MCF 10A (cell line): ENCODE measurements around the gene C9orf40. TPM values are rescaled to one million over a fixed set of nuclear protein-coding genes. Genes with fewer than 3 reads are reported as not detected.
A peak's percentile ranks its signal among the peaks of the same experiment; 100 is the strongest.

Source experiments
- BruUV-seq: library from RNA; stranded (reverse); fragments of 400-500 nt; replicated peaks from 2 replicates; lab custom pipeline; 2021; lab: Mats Ljungman, UMichigan
- CTCF ChIA-PET: fragments of 300-600 bp; sonication (Branson Sonifier 250); formaldehyde crosslinking; extraction: SDS; loops from one replicate; lab custom pipeline; 2021; ENCODE audit warnings: antibody characterized with exemption, inconsistent platforms; lab: Yijun Ruan, JAX
- POLR2A ChIA-PET: fragments of 300-600, 350-650 bp; sonication (Branson Sonifier 250); formaldehyde crosslinking; extraction: SDS; loops from one replicate; lab custom pipeline; 2020; ENCODE audit warnings: antibody characterized with exemption, inconsistent platforms; lab: Yijun Ruan, JAX
- DNase-seq: peaks from one replicate; pipeline ENCODE4 v3.0.0-alpha.2; 2018; ENCODE audit not compliant: unreplicated experiment
- H3K27ac Mint-ChIP-seq: one replicate; pipeline ENCODE4 v1.8.0; 2022; ENCODE audit warnings: mild to moderate bottlenecking, low read depth, mixed read lengths; ENCODE audit not compliant: unreplicated experiment
- H3K27me3 Mint-ChIP-seq: one replicate; pipeline ENCODE4 v1.8.0; 2022; ENCODE audit warnings: mixed read lengths; ENCODE audit not compliant: insufficient read depth, unreplicated experiment
- H3K36me3 Mint-ChIP-seq: one replicate; pipeline ENCODE4 v1.8.0; 2022; ENCODE audit warnings: mild to moderate bottlenecking, moderate library complexity, mixed read lengths; ENCODE audit not compliant: insufficient read depth, unreplicated experiment
- H3K4me1 Mint-ChIP-seq: one replicate; pipeline ENCODE4 v1.8.0; 2022; ENCODE audit warnings: mixed read lengths; ENCODE audit not compliant: insufficient read depth, unreplicated experiment
- H3K4me3 Mint-ChIP-seq: one replicate; pipeline ENCODE4 v1.8.0; 2022; ENCODE audit warnings: mild to moderate bottlenecking, moderate library complexity, mixed read lengths; ENCODE audit not compliant: unreplicated experiment
- H3K9me3 Mint-ChIP-seq: one replicate; pipeline ENCODE4 v1.8.0; 2022; ENCODE audit warnings: mixed read lengths; ENCODE audit not compliant: unreplicated experiment
- CTCF ChIP-seq: fragments of 200-600 bp; IDR thresholded peaks from one replicate; pipeline ENCODE4 v1.8.0; 2022; ENCODE audit warnings: antibody characterized with exemption, mild to moderate bottlenecking; ENCODE audit not compliant: unreplicated experiment
- intact Hi-C: fragments of 100-400 bp; cut with micrococcal nuclease; formaldehyde crosslinking; loops from 2 replicates; pipeline ENCODE4 v1.14.1; 2022
- total RNA-seq: library from RNA; stranded (reverse); gene quantifications from 2 replicates; pipeline ENCODE4 v1.2.3, GENCODE V29; 2022

The C9orf40 gene
- total RNA-seq, 1 experiment from 2014 or later = 5.6 TPM

- Mint-ChIP-seq H3K27me3 (no peaks in the 10 kb centered on the region), H3K9me3 (no peaks in the 10 kb centered on the region), H3K4me1 (peaks cover 9% of the 10 kb centered on the region), H3K27ac (peak overlapping the region; percentile 92), H3K36me3 (peaks cover 9% of the 10 kb centered on the region), H3K4me3 (peak overlapping the region; percentile 88)
- ChIA-PET CTCF (interaction anchor here (0.6 to 8.3 kb wide), 45 partner anchors 9 to 774 kb away, joined by 3 to 170 read pairs (median 4); partner anchors contain the start of gene TRPM6), POLR2A (interaction anchor here (0.6 to 2.6 kb wide), 6 partner anchors 29 to 136 kb away, joined by 3 to 17 read pairs (median 3); partner anchors contain the start of genes CARNMT1, NMRK1, OSTF1 and TRPM6)
- DNase-seq = peak; percentile 39
- intact Hi-C loops = loop anchor here (2.0 to 5.0 kb wide), 4 partner anchors 51 to 175 kb away; partner anchors contain the start of gene CARNMT1
- no peak for TF ChIP-seq CTCF
- no TSS peak for BruUV-seq
Observed at GRCh38 chr9:74951725-74952151, 974 bp downstream of the C9orf40 start.

- ChIA-PET POLR2A (interaction anchor here (0.9 to 2.6 kb wide), 5 partner anchors 35 to 137 kb away, joined by 3 to 17 read pairs (median 3); partner anchors contain the start of genes NMRK1, OSTF1 and TRPM6), CTCF (interaction anchor here (0.6 to 8.3 kb wide), 24 partner anchors 9 to 940 kb away, joined by 3 to 170 read pairs (median 4); no protein-coding TSS in a partner anchor)
- Mint-ChIP-seq H3K9me3 (no peaks in the 10 kb centered on the region), H3K4me3 (peak overlapping the region; percentile 88), H3K27me3 (no peaks in the 10 kb centered on the region), H3K27ac (peak overlapping the region; percentile 92), H3K36me3 (peaks cover 10% of the 10 kb centered on the region), H3K4me1 (peaks cover 9% of the 10 kb centered on the region)
- no peak for DNase-seq
- intact Hi-C loops = loop anchor here (5.0 kb wide), 3 partner anchors 51 to 126 kb away; partner anchors contain the start of gene CARNMT1
- TF ChIP-seq CTCF = no peak
- BruUV-seq = TSS peak; percentile 43
Observed at GRCh38 chr9:74951107-74951720, 1.5 kb downstream of the C9orf40 start.

GRCh38 chr9:74949859-74950855, 2.6 kb downstream of the C9orf40 start:
- no peak for DNase-seq
- no TSS peak for BruUV-seq

More at GRCh38 chr9:74949859-74950855, 2.6 kb downstream of the C9orf40 start:
- no peak for TF ChIP-seq CTCF
- Mint-ChIP-seq H3K36me3 (peaks cover 10% of the 10 kb centered on the region), H3K27ac (no peak overlapping the region), H3K4me1 (peaks cover 9% of the 10 kb centered on the region), H3K4me3 (no peak overlapping the region), H3K27me3 (no peaks in the 10 kb centered on the region), H3K9me3 (no peaks in the 10 kb centered on the region)
- ChIA-PET POLR2A (interaction anchor here (0.9 to 1.0 kb wide), 2 partner anchors 60 to 138 kb away, joined by 3 read pairs; partner anchors contain the start of genes NMRK1 and OSTF1), CTCF (interaction anchor here (0.6 to 8.3 kb wide), 13 partner anchors 16 to 1301 kb away, joined by 3 to 170 read pairs (median 3); no protein-coding TSS in a partner anchor)
- intact Hi-C loops = loop anchor here (5.0 kb wide), 3 partner anchors 52 to 127 kb away; partner anchors contain the start of gene CARNMT1
